Activated CD8-positive, alpha-beta memory T cell treated with anti-CD3 and anti-CD28 coated beads for 4 hours (primary cell): ENCODE measurements around the gene IFNK.
A peak's percentile ranks its signal among the peaks of the same experiment; 100 is the strongest.

Experiments used
- DNase-seq, 2 donors: peaks; one replicate each; pipeline ENCODE4 v3.0.0-alpha.2; 2020; ENCODE audit warnings: low read depth in 2 of 2

IFNK gene

DNA sequence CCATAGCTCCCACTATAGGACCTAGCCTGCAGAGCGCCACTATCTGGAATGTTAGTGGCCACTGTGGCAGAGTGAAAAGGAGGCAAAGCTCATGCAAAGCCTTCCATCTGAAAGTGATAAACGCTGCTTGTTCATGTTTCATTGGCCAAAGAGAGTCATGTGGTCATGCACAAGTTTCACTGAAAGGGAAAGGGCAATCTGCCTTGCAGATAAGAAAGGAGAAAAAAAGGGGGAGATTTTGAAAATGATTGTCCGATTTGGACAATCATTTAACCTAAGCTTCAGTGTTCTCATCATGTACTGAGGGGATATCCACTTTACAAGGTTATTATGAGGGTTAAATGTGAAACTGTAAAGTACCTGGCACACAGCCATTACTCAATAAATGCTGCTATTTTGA, 14.6 kb downstream of the IFNK start:
- DNase-seq, result no peak

DNA sequence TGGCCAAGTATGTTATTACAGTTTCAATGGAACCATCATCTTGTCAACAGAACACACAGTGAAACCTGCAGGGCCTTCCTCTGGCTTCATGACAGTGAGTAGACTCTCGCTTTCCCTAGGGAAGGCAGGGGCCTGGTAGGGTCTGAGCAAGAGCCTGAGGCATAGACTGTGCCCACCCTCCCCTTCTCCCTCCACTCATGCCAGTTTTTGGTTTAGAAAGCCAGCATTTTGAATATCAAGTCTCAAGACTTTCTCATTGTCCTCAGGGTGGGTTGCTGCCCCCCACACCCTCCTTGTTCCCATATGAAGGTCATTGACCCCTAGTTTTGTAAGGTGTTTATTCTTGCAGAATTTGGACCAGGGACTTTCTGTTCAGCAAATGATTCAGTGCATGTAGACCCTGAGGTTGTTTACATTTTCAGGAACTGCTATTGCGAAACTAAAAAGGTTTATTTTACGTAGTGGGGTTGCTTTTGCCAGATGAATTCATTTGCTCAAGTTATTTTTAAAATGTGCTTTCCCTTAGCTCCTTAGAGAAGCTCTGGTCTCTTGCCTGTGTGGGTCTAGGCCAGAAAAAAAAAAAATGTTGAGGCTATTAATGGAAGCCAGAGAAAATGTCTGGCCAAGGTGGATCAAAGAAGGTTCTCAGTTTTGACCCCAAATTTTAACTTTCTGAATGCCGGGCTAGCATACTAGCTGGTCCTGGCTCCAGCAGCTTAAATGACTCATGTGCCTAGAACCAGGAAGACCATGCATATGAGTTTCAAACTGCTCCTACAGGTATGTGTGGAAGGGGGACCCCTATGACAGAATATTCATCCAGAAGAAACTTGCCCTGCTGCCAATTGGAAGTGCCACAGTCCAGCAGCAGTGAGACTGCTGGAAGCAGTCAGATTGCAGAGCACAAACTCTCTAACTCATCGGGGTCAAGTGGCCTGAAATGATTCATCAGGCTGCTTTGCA, 15.7 kb downstream of the IFNK start:
- DNase-seq, result no peak

- no peak for DNase-seq
Measured at GRCh38 chr9:27540502-27540901, 16.4 kb downstream of the IFNK start.

GRCh38 chr9:27541740-27542139, 17.6 kb downstream of the IFNK start:
- no peak for DNase-seq

- no peak for DNase-seq
Measured at GRCh38 chr9:27542508-27542907, 18.4 kb downstream of the IFNK start.

DNA sequence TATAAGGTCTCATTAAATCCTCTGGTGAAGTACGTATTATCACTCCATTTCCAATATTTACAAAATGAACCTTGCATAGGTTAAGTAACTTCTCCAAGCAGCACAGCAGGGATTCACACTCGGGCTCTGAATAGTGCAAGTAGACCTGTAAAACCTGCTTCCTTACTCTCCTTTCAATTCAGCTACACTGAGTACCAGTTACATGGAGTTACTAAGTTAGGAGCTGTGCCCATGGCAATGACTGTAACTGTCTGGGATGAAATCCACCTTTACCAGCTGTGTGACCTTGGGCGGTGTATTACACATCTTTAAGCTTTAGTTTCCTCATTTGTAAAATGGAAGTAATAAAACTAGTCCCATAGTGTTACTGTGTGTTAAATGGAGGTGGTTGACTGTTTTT, 21.4 kb downstream of the IFNK start:
- no peak for DNase-seq

- DNase-seq, result no peak
Measured at GRCh38 chr9:27548055-27548741, 24.1 kb downstream of the IFNK start.

DNA sequence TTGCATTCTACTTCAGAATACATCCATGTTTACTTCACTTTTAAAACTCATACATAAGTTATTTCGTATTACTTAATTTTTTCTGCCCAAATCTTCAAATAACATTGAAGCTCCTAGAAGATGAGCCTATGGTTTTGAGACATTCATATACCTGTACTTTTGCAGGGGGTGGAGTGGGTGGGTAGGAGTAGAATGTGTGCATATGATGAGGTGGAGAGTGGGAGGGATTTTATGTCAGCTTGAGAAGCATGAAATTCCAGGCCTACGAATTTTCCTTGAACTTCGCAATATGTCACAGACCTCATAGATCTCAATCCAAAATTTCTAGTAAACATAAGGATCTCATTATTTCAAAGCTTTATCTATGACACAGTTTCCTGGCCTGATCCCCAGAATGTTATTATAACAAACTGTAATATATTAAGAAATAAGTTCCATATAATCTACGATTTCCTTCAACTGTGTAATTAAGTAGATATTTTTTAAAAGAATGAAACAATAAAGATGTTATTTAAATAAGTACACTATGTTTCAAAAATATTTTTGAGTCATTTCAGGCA, 25.2 kb downstream of the IFNK start:
- DNase-seq, result no peak

DNA sequence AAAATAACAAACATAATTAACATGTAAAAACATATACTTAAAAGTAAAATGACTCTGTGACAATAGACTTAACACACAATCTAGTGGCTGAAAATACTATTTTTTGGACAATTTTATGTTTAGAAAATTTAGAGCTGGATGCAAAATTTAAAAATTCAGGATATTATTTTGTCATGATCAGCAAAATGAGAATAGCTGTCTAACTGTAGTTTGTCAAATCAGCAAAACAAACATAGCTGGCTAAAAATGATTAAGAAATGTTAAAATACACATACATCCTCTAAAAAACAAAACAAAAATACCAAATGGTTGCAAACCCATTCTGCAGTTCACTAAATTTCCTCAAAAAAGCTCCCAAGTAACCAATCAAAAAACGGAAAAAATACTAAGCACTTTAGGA, 30.6 kb downstream of the IFNK start:
- no peak for DNase-seq

GRCh38 chr9:27556470-27556869, 32.4 kb downstream of the IFNK start:
- DNase-seq, result no peak

GRCh38 chr9:27558307-27558706, 34.2 kb downstream of the IFNK start:
- no peak for DNase-seq

- DNase-seq, result no peak
Measured at GRCh38 chr9:27560457-27560856, 36.4 kb downstream of the IFNK start.

DNA sequence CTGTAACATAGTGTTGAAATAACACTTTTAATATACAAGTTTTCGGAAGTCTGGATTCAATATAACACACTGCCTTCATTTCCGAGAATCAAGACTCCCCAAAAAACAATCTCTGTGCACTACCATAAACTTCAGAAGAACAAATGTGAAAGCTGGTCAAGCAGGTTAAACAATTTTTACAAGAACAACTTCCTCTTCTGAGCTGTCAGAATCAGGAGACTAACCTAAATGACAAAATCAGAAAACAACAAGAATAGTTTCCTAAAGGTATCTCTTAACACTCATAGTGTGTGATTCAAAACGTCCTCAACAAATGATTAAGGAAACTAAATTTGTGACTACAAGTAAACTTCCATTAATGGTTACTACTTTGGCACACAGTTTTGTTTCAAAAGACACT, 37.6 kb downstream of the IFNK start:
- no peak for DNase-seq

GRCh38 chr9:27563738-27564430, 39.8 kb downstream of the IFNK start:
- no peak for DNase-seq

GRCh38 chr9:27564670-27565069, 40.6 kb downstream of the IFNK start:
- no peak for DNase-seq

DNA sequence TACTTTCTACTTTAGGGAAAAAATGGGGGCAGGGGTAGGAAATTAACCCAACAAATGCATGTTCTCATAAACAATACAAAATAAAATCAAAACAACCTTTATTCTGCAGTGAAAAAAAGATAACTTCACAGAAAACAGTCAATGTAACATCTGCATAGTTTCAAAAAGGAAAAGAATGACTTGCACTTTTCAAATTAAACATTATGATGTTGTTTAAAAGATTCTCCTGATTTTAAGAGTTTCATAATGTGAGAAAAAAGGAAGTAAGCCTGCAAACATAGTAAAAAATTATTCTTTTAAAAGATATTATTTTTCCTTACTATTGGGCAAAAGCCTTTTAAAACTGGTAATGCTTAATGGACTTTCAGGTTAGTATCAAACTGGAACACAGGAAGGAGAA, 41.6 kb downstream of the IFNK start:
- no peak for DNase-seq

DNA sequence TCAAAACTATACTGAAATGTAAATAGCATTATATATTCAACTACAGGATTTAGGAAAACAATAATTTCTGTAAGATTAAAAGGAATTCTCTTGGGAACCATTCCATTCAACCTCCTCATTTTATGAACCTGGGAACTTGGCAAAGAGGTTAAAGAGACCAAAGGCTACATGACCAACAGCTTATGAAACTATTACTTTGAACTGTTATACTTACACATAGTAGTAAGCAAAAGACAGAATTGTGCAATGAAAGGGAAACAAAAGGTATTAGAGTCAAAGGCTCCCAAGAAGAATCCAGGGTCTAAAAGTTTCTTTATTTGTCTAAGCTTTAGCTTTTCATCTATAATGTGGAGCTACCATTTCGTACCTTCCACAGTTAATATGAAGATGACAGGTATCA, 42.0 kb downstream of the IFNK start:
- no peak for DNase-seq

DNA sequence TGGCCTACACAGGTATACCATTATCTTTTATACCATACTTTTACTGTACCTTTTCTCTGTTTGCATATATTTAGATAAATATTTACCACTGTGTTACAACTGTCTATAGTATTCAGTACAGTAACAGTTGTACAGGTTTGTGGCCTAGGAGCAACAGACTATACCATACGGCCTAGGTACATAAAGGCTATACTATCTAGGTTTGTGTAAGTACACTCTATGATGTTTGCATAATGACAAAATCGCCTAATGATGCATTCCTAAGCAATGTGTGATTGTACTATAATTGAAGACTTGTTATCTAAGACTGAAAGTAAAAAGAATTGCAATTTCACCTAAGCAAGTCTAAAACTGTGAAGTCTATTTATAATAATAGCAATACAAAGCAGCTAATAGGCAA, 45.3 kb downstream of the IFNK start:
- DNase-seq, result no peak

DNA sequence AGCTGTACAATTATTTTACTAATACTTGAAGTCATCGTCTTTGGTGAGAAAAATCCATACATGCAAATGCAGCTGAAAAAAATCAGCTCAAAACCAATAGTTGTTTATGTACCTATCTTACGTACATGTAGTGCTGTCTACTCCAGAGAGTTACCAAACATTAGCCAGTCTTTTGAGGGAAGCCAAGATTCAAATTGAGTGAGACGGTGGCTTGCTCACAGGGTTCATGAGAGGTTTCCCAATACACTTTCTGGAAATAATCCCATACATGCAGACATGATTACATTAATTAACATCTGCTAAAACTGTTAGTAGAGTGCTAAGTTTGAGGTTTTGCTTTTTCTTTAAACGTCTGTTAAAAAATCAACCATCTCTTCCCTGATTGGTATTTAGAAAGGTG, 46.9 kb downstream of the IFNK start:
- DNase-seq, result no peak

GRCh38 chr9:27572061-27572460, 48.0 kb downstream of the IFNK start:
- no peak for DNase-seq

GRCh38 chr9:27572566-27572917, 48.5 kb downstream of the IFNK start:
- DNase-seq, result peak in 1 of 2 donors; percentile 47

- DNase-seq, result peak; percentile 77 to 81
Measured at GRCh38 chr9:27572918-27573633, 49.0 kb downstream of the IFNK start, which contains the start of gene C9orf72. Gene C9orf72 (minus strand): TSS chr9:27573481. CDS start chr9:27567120, 6,361 bp downstream.
